Measurements from ENCODE around the gene UROD. TPM values are rescaled to one million over a fixed set of nuclear protein-coding genes. Genes with fewer than 3 reads are reported as not detected.
A peak's percentile ranks its signal among the peaks of the same experiment; 100 is the strongest.

Gene UROD
- total RNA-seq, 1 donor, result 114 TPM

DNA sequence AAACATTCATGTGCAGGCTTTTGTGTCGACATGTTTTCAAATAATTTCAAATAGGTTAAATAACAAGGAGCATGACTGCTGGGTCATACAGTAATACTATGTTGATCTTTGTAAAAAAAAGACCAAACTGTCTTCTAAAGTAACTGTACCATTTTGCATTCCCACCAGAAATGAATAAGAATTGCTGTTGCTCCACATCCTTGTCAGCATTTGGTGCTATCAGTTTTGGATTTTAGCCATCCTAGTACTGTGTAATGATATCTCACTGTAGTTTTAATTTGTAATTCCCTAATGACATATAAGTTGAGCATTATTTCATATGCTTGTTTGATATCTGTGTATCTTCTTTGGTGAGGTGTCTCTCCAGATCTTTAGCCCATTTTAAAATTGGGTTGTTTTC is 11.6 kb downstream of the UROD start:
- TF ChIP-seq, protein P1, sequence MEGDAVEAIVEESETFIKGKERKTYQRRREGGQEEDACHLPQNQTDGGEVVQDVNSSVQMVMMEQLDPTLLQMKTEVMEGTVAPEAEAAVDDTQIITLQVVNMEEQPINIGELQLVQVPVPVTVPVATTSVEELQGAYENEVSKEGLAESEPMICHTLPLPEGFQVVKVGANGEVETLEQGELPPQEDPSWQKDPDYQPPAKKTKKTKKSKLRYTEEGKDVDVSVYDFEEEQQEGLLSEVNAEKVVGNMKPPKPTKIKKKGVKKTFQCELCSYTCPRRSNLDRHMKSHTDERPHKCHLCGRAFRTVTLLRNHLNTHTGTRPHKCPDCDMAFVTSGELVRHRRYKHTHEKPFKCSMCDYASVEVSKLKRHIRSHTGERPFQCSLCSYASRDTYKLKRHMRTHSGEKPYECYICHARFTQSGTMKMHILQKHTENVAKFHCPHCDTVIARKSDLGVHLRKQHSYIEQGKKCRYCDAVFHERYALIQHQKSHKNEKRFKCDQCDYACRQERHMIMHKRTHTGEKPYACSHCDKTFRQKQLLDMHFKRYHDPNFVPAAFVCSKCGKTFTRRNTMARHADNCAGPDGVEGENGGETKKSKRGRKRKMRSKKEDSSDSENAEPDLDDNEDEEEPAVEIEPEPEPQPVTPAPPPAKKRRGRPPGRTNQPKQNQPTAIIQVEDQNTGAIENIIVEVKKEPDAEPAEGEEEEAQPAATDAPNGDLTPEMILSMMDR (IDR thresholded peaks at IDR 0.05; ENCODE audit: insufficient read depth, low read length), result no peak
- H3K4me3 ChIP-seq (ENCODE audit: low read depth, low read length), result no peak overlapping the region
- DNase-seq (ENCODE audit: low read depth), result no peak

DNA sequence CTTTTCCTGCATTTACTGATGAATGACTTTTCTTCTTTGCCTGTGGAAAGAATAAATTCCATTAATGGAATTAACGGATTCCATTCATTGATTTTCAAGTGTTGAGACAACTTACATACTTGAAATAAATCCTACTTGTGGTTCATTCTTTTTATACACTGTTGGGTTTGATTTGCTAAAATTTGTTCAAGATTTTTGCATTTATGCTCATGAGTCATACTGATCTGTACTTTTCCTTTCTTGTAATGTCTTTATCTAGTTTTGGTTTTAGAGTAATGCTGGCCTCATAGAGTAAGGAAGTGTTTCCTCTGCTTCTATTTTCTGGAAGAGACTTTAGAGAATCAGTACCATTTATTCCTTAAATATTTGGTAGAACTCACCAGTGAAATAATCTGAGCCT is 14.4 kb downstream of the UROD start:
- TF ChIP-seq, protein P1 (IDR thresholded peaks at IDR 0.05; ENCODE audit: insufficient read depth, low read length), result no peak
- H3K4me3 ChIP-seq (ENCODE audit: low read depth, low read length), result no peak overlapping the region
- DNase-seq (ENCODE audit: low read depth), result peak; percentile 45

DNA sequence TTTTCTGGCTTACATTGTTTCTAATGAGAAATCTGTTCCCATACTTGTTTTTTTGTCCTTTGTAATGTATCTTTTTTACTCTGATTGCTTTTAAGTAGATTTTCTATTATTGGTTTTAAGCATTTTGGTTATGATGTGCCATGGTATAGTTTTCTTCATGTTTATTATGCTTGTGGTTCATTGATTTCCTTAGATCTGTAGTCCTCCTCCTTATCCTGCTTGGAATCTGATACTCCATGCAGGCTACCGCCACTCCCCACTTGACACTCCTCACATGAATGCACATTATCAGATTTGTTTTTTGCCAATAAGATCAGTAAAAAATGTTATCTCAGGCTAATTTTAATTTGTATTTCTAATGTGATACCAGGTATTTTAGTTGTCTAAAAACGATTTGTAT is 20.8 kb downstream of the UROD start:
- DNase-seq (ENCODE audit: low read depth), result no peak
- H3K4me3 ChIP-seq (ENCODE audit: low read depth, low read length), result no peak overlapping the region
- TF ChIP-seq, protein P1 (IDR thresholded peaks at IDR 0.05; ENCODE audit: insufficient read depth, low read length), result no peak

DNA sequence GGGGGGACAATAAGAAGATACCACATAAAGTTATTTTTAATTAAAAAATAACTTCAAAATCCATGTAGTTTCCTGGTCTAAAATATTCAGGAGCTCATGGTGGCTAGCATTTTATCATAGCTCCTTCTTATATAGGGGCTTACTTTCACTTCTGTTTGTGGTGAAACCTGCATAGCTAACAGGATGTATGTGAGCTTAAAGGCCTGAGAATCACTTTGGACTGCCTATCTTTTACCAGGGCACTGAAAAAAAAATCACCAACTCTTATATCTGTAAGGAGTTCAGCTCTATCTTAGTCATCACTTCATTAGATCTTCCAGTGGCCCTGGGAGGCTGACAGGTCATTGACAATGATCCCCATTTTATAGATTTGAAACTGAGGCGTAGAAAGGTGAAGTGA is 21.3 kb downstream of the UROD start:
- no peak overlapping the region for H3K4me3 ChIP-seq (ENCODE audit: low read depth, low read length)
- TF ChIP-seq, protein P1 (IDR thresholded peaks at IDR 0.05; ENCODE audit: insufficient read depth, low read length), result no peak
- no peak for DNase-seq (ENCODE audit: low read depth)

DNA sequence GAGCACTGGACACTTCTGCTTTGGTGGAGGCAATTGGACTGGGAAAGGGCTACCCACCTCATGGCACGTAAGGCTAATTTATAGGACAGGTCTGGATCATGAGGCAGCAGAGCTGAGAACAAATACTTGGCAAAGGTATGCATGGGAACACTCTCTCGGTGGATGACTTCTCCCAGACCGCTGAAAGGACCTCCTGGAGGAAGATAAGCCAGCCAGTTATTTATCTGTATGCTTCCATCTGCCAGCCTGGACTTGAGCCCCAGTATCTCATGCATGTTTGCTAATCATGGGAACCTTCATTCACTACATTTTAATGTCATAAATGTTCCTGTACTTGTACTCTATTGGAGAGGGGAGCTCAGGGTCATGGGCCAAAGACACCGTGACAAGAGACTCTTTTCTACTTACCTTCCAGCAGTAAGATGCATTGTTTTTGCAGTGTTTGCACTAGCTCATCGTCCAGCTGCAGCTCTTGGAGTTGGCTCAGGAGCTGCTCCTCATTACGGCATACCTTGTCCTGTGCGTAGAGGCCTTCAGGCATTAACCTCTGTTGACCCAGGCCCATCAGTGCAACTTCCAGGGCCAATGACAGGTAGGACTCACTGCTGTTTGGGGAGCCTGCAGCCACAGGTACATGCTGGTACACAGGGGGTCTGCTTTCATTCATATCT is 23.7 kb downstream of the UROD start:
- no peak overlapping the region for H3K4me3 ChIP-seq (ENCODE audit: low read depth, low read length)
- DNase-seq (ENCODE audit: low read depth), result no peak
- TF ChIP-seq, protein P1 (IDR thresholded peaks at IDR 0.05; ENCODE audit: insufficient read depth, low read length), result no peak

DNA sequence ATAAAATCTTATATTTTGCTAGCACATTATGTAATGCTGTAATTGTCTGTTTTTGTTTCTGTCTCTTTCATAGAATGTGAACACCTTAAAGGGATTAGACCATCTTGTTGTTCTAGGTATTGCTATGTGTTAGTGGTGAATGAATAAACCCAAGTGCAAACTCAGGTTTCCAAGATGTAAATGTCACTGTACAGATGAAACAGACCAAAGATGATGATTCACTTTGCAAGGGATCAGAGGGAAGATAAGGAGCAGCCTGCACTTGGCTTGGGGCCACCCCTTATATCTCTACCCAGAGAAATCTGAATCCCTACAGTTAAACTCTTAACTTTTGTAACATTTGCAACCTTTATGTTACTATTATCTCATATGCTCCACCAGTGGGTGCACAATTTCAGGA is 25.4 kb downstream of the UROD start:
- no peak overlapping the region for H3K4me3 ChIP-seq (ENCODE audit: low read depth, low read length)
- TF ChIP-seq, protein P1 (IDR thresholded peaks at IDR 0.05; ENCODE audit: insufficient read depth, low read length), result no peak
- peak; percentile 48 for DNase-seq (ENCODE audit: low read depth)

DNA sequence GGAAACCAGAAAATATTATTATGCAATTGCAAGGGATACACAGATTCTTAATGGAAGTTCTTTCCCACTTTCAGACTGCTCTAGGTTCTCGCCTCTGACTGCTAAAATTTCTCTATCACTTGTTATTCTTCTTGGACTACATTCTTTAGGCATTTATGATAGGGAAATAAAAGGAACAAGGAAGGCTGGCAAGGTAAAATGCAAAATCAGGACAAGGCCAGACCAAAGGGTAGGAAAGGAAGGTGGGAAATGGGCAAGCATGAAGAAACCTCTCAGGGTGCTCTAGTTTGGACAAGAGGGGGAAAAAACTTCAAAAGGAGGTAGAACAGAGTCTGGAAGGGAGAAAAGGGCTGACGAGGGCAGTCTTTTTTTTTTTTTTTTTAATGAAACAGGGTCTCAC is 26.2 kb downstream of the UROD start:
- TF ChIP-seq, protein P1 (IDR thresholded peaks at IDR 0.05; ENCODE audit: insufficient read depth, low read length), result no peak
- no peak overlapping the region for H3K4me3 ChIP-seq (ENCODE audit: low read depth, low read length)
- no peak for DNase-seq (ENCODE audit: low read depth)

Data from fibroblast of the aortic adventitia (primary cell).